Measurements from ENCODE around the gene USP34. TPM values are rescaled to one million over a fixed set of nuclear protein-coding genes. Genes with fewer than 3 reads are reported as not detected.

Gene USP34
- total and polyA plus RNA-seq, 2 of the 8 experiments (the other 6 are each of a cell fraction or from before 2014, with no cell fraction given), result 56.7 to 91.7 TPM

DNA sequence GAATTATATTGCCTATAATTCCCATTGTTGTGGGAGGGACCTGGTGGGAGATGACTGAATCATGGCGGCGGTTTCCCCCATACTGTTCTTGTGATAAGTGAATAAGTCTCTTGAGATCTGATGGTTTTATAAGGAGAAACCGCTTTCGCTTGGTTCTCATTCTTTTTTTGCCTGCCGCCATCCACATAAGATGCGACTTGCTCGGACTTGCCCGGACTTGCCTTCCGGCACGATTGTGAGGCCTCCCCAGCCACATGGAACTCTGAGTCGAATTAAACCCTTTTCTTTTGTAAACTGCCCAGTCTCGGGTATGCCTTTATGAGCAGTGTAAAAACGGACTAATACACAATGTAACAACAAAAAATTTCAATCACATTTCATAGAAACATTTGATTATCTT lies 193.1 kb downstream of the USP34 start:
- Histone ChIP-seq H3K79me1 (ENCODE audit: low read depth, low read length) (no peaks in the 10 kb centered on the region), H3K4me2 (ENCODE audit: insufficient read depth in 1 of 2, low read depth in 2 of 2, low read length in 2 of 2) (no peak overlapping the region), H4K8ac (ENCODE audit: extremely low read depth, insufficient read depth, low read length) (no peak overlapping the region), H3K36me3 (ENCODE audit: control insufficient read depth in 2 of 4, insufficient read depth in 4 of 4, low read length in 3 of 4) (peaks cover 3 to 32% (median 10%) of the 10 kb centered on the region in 4 experiments; a peak in 7 of 8 replicates), H3K9me3 (ENCODE audit: insufficient read depth in 2 of 2, low read depth in 1 of 2, low read length in 1 of 2) (no peaks in the 10 kb centered on the region), H3K14ac (ENCODE audit: insufficient read length) (no peak overlapping the region), H3K27me3 (replicated peaks in 1 of 4; ENCODE audit: control insufficient read depth in 3 of 4, extremely low read depth in 1 of 4, insufficient read depth in 3 of 4, low read length in 3 of 4) (no peaks in the 10 kb centered on the region), H4K20me1 (replicated peaks in 1 of 2; ENCODE audit: control insufficient read depth in 1 of 2, insufficient read depth in 2 of 2, low read length in 2 of 2) (no peaks in the 10 kb centered on the region), H2BK120ac (replicated peaks; ENCODE audit: low read depth, low read length) (no peak overlapping the region), H4K5ac (ENCODE audit: insufficient read length, low read depth, low read length) (peak overlapping the region; percentile 80), H3K23me2 (ENCODE audit: low read depth, low read length) (no peaks in the 10 kb centered on the region), H2AFZ (ENCODE audit: low read length) (no peak overlapping the region), H2BK20ac (ENCODE audit: low read length) (no peak overlapping the region), H2AK5ac (ENCODE audit: low read depth, low read length) (no peak overlapping the region), H3K23ac (ENCODE audit: insufficient read length) (no peak overlapping the region), H3K4ac (replicated peaks; ENCODE audit: insufficient read length, low read depth, low read length) (peak overlapping the region; percentile 51), H3K18ac (ENCODE audit: extremely low read depth, low read length) (no peak overlapping the region), H2BK12ac (ENCODE audit: low read depth, low read length) (no peak overlapping the region), H2BK15ac (ENCODE audit: low read length) (no peak overlapping the region), H2BK5ac (ENCODE audit: low read depth, low read length) (peak overlapping the region; percentile 93; the same call in 1 of the 2 replicates), H3K9ac (replicated peaks in 1 of 4; ENCODE audit: extremely low read depth in 1 of 4, low read depth in 3 of 4, low read length in 3 of 4) (no peak overlapping the region), H4K91ac (replicated peaks; ENCODE audit: insufficient read length, low read length) (peak overlapping the region; percentile 85), H3K56ac (replicated peaks; ENCODE audit: insufficient read length, low read depth, low read length) (no peak overlapping the region), H3K4me1 (replicated peaks in 1 of 4; ENCODE audit: control insufficient read depth in 3 of 4, insufficient read depth in 4 of 4, low read length in 3 of 4) (no peaks in the 10 kb centered on the region; a peak in 1 of 7 replicates), H3K27ac (ENCODE audit: low read depth, low read length) (peak overlapping the region; percentile 68), H3K4me3 (ENCODE audit: extremely low read depth in 1 of 4, insufficient read depth in 2 of 4, low read depth in 3 of 4, low read length in 4 of 4) (no peak overlapping the region), H3K79me2 (ENCODE audit: control insufficient read depth in 1 of 2, insufficient read depth in 2 of 2, low read length in 2 of 2) (no peaks in the 10 kb centered on the region)
- no peak for FAIRE-seq
- TF ChIP-seq JUN (IDR thresholded peaks at IDR 0.05; ENCODE audit: low read depth, low read length), result no peak
- TF ChIP-seq SAP30 (IDR thresholded peaks at IDR 0.05; ENCODE audit: insufficient read depth, insufficient replicate concordance, low read length), result no peak
- TF ChIP-seq FOSL1 (IDR thresholded peaks at IDR 0.05; ENCODE audit: insufficient read depth, low read depth, low read length), result no peak
- TF ChIP-seq POLR2A (IDR thresholded peaks at IDR 0.05; ENCODE audit: control extremely low read depth in 1 of 2, low read depth in 2 of 2, low read length in 2 of 2), result no peak
- no peak for TF ChIP-seq MAFK (IDR thresholded peaks at IDR 0.05; ENCODE audit: low read depth, low read length)
- ChIA-PET CTCF (ENCODE audit: partially characterized antibody) (no interaction called here), POLR2A (ENCODE audit: partially characterized antibody) (no interaction called here)
- 93% methylated on average over 13 of the region's 13 CpGs; no CpG with 5 or more reads in 1 of the 2 experiments for WGBS, 2 experiments (ENCODE audit: extremely low coverage in 1 of 2, insufficient coverage in 1 of 2, insufficient read length in 1 of 2, insufficient replicate concordance in 2 of 2, low coverage in 1 of 2, low lambda C conversion rate in 2 of 2, missing lambda C conversion rate in 1 of 2)
- no peak for DNase-seq (ENCODE audit: low read depth in 1 of 2, low spot score in 2 of 2)

Data from H1 (cell line).